Osteoblast (primary cell): Measurements from ENCODE around the gene EMILIN2. TPM values are rescaled to one million over a fixed set of nuclear protein-coding genes. Genes with fewer than 3 reads are reported as not detected.
A peak's percentile ranks its signal among the peaks of the same experiment; 100 is the strongest.

Experiments used
- DNase-seq: peaks from one replicate; pipeline ENCODE4 v3.0.0; 2011; ENCODE audit warnings: low spot score, mixed read lengths; ENCODE audit not compliant: insufficient read length; ENCODE audit errors: missing footprints
- H2AFZ ChIP-seq: 2 replicates; pipeline ENCODE4 v1.6.0; 2011; ENCODE audit warnings: mild to moderate bottlenecking, low read length
- H3K27ac ChIP-seq: 2 replicates; pipeline ENCODE4 v1.5.1; 2011; ENCODE audit warnings: mild to moderate bottlenecking, low read depth, low read length, moderate library complexity
- H3K27me3 ChIP-seq: 2 replicates; pipeline ENCODE4 v1.6.0; 2012; ENCODE audit warnings: mild to moderate bottlenecking, control low read depth, inconsistent platforms, low read length, moderate library complexity; ENCODE audit not compliant: insufficient read depth
- H3K36me3 ChIP-seq: 2 replicates; pipeline ENCODE4 v1.5.1; 2011; ENCODE audit warnings: mild to moderate bottlenecking, low read length, control low read depth, moderate library complexity; ENCODE audit not compliant: insufficient read depth
- H3K4me1 ChIP-seq: 2 replicates; pipeline ENCODE4 v1.5.1; 2011; ENCODE audit warnings: mild to moderate bottlenecking, low read length, control low read depth, moderate library complexity; ENCODE audit not compliant: insufficient read depth
- H3K4me2 ChIP-seq: 2 replicates; pipeline ENCODE4 v1.6.0; 2011; ENCODE audit warnings: mild to moderate bottlenecking, low read length; ENCODE audit not compliant: insufficient read depth
- H3K4me3 ChIP-seq: fragments of 200-600 bp; sonication (generic); 3 replicates; pipeline ENCODE4 v1.5.1; 2012; ENCODE audit warnings: mild to moderate bottlenecking, low read length, inconsistent platforms; ENCODE audit not compliant: insufficient read depth
- H3K79me2 ChIP-seq: 2 replicates; pipeline ENCODE4 v1.6.0; 2012; ENCODE audit warnings: mild to moderate bottlenecking, low read length, control low read depth, inconsistent platforms; ENCODE audit not compliant: insufficient read depth
- H3K9me3 ChIP-seq: 2 replicates; pipeline ENCODE4 v1.5.1; 2011; ENCODE audit warnings: low read depth, low read length, control low read depth
- H4K20me1 ChIP-seq: 2 replicates; pipeline ENCODE4 v1.6.0; 2012; ENCODE audit warnings: mild to moderate bottlenecking, low read length, control low read depth; ENCODE audit not compliant: insufficient read depth
- total RNA-seq: library from RNA; depleted of rRNA; stranded (reverse); fragments of >200 nt; gene quantifications from 2 replicates; pipeline ENCODE4 v1.2.3, GENCODE V29; 2012
- TF ChIP-seq, protein P1 (sequence below): IDR thresholded peaks from 2 replicates; pipeline ENCODE4 v1.5.1; 2011; ENCODE audit warnings: mild to moderate bottlenecking, low read depth, low read length, moderate library complexity; ENCODE audit errors: extremely low read depth

EMILIN2 gene
- total RNA-seq, 1 donor, result 4.3 TPM

DNA sequence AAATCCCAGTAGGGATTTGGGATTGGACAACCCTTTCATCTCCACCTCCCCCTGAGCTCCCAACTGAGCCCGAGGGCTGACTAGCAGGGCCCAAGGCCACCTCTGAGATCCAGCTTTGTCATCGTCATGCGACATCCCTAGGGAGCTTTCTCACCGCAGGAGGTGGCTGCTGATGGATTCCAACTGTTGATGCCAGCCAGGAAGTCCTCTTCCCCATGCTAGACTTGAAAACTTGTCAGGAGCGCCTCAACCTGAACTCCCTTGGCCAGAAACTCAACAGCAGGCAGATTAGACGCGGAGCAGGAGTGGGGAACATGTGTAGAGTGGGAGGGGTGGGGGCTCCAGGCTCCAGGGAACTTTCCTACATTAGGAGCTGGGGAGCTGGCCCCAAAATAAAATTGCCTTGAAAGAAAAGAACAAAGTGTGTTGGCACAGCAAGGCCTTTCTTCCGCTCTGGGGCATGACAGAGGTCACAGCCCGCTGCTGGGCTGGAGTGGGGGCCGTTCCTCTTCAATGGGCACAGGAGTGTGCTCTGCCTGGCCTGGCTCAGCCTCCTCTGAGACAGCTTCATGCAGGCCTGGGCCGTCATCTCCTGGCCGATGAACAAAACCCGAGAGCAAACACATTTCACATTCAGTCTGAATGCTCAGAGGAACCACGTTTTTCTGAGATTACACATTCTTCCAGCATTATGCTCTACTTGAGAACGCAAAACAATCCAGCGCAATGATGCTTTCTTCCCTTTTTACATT, 34.5 kb downstream of the EMILIN2 start:
- Histone ChIP-seq H3K4me3 (no peak overlapping the region), H4K20me1 (no peaks in the 10 kb centered on the region), H3K36me3 (no peaks in the 10 kb centered on the region), H3K79me2 (no peaks in the 10 kb centered on the region), H3K9me3 (no peaks in the 10 kb centered on the region), H2AFZ (peak overlapping the region; percentile 12), H3K4me1 (peaks cover 3% of the 10 kb centered on the region), H3K4me2 (no peak overlapping the region), H3K27me3 (peaks cover 9% of the 10 kb centered on the region), H3K27ac (peak overlapping the region; percentile 54)
- TF ChIP-seq, protein P1, sequence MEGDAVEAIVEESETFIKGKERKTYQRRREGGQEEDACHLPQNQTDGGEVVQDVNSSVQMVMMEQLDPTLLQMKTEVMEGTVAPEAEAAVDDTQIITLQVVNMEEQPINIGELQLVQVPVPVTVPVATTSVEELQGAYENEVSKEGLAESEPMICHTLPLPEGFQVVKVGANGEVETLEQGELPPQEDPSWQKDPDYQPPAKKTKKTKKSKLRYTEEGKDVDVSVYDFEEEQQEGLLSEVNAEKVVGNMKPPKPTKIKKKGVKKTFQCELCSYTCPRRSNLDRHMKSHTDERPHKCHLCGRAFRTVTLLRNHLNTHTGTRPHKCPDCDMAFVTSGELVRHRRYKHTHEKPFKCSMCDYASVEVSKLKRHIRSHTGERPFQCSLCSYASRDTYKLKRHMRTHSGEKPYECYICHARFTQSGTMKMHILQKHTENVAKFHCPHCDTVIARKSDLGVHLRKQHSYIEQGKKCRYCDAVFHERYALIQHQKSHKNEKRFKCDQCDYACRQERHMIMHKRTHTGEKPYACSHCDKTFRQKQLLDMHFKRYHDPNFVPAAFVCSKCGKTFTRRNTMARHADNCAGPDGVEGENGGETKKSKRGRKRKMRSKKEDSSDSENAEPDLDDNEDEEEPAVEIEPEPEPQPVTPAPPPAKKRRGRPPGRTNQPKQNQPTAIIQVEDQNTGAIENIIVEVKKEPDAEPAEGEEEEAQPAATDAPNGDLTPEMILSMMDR, result no peak
- DNase-seq, result no peak

DNA sequence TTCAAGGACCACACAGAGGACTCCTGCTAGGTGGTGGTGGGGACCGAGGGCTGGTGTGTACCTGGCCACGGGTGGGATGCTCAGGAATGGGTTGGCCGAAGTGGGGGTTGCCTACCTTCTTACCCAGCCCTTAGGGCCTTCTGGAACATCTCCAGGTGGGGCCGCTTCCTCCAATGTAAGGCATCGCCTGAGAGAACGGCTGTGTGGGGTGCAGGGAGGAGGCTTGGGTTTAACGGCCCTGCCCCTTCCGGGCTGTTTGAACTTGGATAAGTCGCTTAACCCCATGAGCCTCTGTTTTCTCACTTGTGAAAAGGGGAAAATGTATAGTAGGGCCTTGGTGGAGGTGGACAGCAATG, 35.0 kb downstream of the EMILIN2 start:
- no peaks in the 10 kb centered on the region for H3K36me3 ChIP-seq
- H3K4me1 ChIP-seq, result peaks cover 3% of the 10 kb centered on the region
- H3K27ac ChIP-seq, result no peak overlapping the region
- no peaks in the 10 kb centered on the region for H3K79me2 ChIP-seq
- TF ChIP-seq, protein P1, result no peak
- no peaks in the 10 kb centered on the region for H4K20me1 ChIP-seq
- peaks cover 12% of the 10 kb centered on the region for H3K27me3 ChIP-seq
- peak; percentile 46 for DNase-seq
- no peak overlapping the region for H3K4me3 ChIP-seq
- no peaks in the 10 kb centered on the region for H3K9me3 ChIP-seq
- no peak overlapping the region for H2AFZ ChIP-seq
- no peak overlapping the region for H3K4me2 ChIP-seq

DNA sequence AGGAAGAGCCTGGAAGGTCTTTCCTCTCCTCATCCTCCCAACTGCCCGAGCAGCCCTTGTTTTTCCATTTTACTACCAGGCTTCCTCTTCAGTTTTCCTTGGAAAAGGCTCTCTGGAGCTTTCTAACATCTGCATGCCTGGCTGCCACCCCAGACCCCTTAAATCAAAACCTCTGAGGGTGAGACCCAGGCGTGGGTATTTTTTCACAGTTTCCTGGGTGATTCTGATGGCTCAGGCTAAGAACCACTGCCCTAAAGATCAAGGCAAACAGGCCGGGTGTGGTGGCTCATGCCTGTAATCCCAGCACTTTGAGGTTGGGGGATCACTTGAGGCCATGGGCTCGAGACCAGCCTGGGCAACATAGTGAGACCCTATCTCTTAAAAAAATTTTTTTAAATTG, 35.4 kb downstream of the EMILIN2 start:
- no peak overlapping the region for H3K4me3 ChIP-seq
- H3K4me1 ChIP-seq, result peaks cover 3% of the 10 kb centered on the region
- no peak for DNase-seq
- no peaks in the 10 kb centered on the region for H3K36me3 ChIP-seq
- TF ChIP-seq, protein P1, result no peak
- no peaks in the 10 kb centered on the region for H4K20me1 ChIP-seq
- no peak overlapping the region for H3K4me2 ChIP-seq
- H3K27ac ChIP-seq, result no peak overlapping the region
- no peaks in the 10 kb centered on the region for H3K79me2 ChIP-seq
- peaks cover 15% of the 10 kb centered on the region for H3K27me3 ChIP-seq
- H2AFZ ChIP-seq, result no peak overlapping the region
- H3K9me3 ChIP-seq, result no peaks in the 10 kb centered on the region

DNA sequence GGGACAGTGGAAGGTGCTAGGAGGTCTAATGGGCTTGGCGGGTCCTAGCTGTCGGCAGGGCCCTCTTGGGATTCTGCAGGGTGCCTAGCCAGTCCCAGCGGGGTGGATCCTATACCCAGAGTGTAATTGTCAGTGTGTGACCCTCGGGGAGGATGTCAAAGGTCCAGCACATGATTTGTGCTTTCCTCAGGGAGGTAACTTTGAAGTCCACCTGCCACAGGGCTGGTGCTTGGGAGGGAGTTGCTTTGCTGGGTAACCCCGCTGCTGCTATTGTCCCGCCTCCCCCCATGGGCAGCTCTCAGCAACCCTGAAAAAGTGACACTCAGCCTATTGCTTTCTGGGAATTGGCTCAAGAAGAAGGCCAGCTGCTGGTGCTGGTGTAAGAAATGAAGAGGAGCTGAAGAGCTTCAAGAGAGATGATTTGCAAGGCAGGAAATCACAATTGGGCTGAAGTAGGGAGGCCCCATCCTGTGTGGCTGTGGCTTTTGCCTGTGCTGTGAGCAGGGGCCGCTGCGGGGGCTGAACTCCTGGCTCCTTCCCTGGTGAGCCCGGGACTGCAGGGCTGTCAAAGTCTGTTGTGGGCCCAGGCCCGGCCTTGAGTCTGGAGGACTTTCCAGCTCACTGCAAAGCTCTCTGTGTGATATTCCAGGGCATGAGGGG, 36.4 kb downstream of the EMILIN2 start:
- Histone ChIP-seq H3K4me3 (no peak overlapping the region), H3K27me3 (peaks cover 19% of the 10 kb centered on the region), H3K4me2 (no peak overlapping the region), H2AFZ (no peak overlapping the region), H3K36me3 (no peaks in the 10 kb centered on the region), H3K4me1 (peaks cover 3% of the 10 kb centered on the region), H4K20me1 (no peaks in the 10 kb centered on the region), H3K27ac (no peak overlapping the region), H3K9me3 (no peaks in the 10 kb centered on the region), H3K79me2 (no peaks in the 10 kb centered on the region)
- DNase-seq, result peak; percentile 44
- TF ChIP-seq, protein P1, result no peak
